PC-9 (cell line): ENCODE results near the gene C9orf43.

ENCODE experiments used
- EZH2 ChIP-seq: fragments of 200-600 bp; sonication (generic); IDR thresholded peaks from 2 replicates; pipeline ENCODE4 v1.8.0; 2017; ENCODE audit warnings: antibody characterized with exemption, low read depth
- TF ChIP-seq, protein P1 (sequence below): fragments of 200-600 bp; sonication (generic); conservative IDR thresholded peaks from 2 replicates; pipeline ENCODE4 v1.6.1; 2017; ENCODE audit warnings: mixed run types, antibody characterized with exemption, mild to moderate bottlenecking, moderate library complexity

DNA sequence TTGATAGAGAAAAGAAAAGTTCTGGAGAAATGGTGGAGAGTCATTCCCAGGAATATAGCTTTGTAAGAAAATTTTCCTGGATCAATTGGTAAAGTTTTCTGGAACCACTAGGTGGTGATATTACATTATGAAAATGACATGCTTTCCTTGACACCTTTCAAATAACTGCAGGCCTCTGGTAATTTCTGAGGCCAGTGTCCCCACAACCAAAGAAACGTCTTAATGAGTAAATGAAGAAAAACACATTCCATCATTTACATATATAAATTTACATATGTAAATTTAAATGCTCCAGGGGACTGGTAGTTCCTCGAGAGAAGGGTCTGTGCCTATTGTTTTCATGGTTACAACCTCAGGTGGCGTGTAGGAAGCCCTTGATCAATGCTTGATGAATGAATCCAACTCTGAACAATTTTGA lies 35.8 kb downstream of the C9orf43 start:
- TF ChIP-seq, protein P1, sequence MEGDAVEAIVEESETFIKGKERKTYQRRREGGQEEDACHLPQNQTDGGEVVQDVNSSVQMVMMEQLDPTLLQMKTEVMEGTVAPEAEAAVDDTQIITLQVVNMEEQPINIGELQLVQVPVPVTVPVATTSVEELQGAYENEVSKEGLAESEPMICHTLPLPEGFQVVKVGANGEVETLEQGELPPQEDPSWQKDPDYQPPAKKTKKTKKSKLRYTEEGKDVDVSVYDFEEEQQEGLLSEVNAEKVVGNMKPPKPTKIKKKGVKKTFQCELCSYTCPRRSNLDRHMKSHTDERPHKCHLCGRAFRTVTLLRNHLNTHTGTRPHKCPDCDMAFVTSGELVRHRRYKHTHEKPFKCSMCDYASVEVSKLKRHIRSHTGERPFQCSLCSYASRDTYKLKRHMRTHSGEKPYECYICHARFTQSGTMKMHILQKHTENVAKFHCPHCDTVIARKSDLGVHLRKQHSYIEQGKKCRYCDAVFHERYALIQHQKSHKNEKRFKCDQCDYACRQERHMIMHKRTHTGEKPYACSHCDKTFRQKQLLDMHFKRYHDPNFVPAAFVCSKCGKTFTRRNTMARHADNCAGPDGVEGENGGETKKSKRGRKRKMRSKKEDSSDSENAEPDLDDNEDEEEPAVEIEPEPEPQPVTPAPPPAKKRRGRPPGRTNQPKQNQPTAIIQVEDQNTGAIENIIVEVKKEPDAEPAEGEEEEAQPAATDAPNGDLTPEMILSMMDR = peak; percentile 80
- no peak for TF ChIP-seq EZH2
